Activated naive CD8-positive, alpha-beta T cell treated with anti-CD3 and anti-CD28 coated beads for 36 hours (primary cell): ENCODE results near the gene RMC1. TPM values are rescaled to one million over a fixed set of nuclear protein-coding genes. Genes with fewer than 3 reads are reported as not detected.
"Not testable (repeated sequence)": the region's sequence is repeated elsewhere in the genome, so short reads cannot be mapped to it uniquely, and the experiment has no call there.

ENCODE experiments used
- DNase-seq: peaks from one replicate; pipeline ENCODE4 v3.0.0; 2021
- H3K27ac Mint-ChIP-seq: one replicate; pipeline ENCODE4 v1.8.0; 2022; ENCODE audit warnings: mild to moderate bottlenecking, moderate library complexity, mixed read lengths
- H3K27me3 Mint-ChIP-seq: one replicate; pipeline ENCODE4 v1.8.0; 2022; ENCODE audit warnings: mild to moderate bottlenecking, mixed read lengths
- H3K36me3 Mint-ChIP-seq: one replicate; pipeline ENCODE4 v1.8.0; 2021; ENCODE audit warnings: mild to moderate bottlenecking, mixed read lengths
- H3K4me1 Mint-ChIP-seq: one replicate; pipeline ENCODE4 v1.8.0; 2021; ENCODE audit warnings: mixed read lengths
- H3K4me3 Mint-ChIP-seq: one replicate; pipeline ENCODE4 v1.8.0; 2022; ENCODE audit warnings: mild to moderate bottlenecking, moderate library complexity, mixed read lengths
- H3K9me3 Mint-ChIP-seq: one replicate; pipeline ENCODE4 v1.8.0; 2022; ENCODE audit warnings: mixed read lengths
- total RNA-seq, 2 experiments: library from RNA; stranded (reverse); gene quantifications; one replicate each; pipeline ENCODE4 v1.2.3, GENCODE V29; 2021

Gene RMC1
- total RNA-seq, 2 experiments from 2014 or later: 29.7 to 30.8 TPM

GRCh38 chr18:23487738-23488570 is 15.4 kb upstream of the RMC1 start:
- Mint-ChIP-seq H3K4me3 (peak overlapping the region; percentile 57), H3K27me3 (no peaks in the 10 kb centered on the region), H3K36me3 (peaks cover 3% of the 10 kb centered on the region), H3K27ac (peak overlapping the region; percentile 78), H3K9me3 (no peaks in the 10 kb centered on the region), H3K4me1 (peaks cover 21% of the 10 kb centered on the region)
- peak; percentile 42 for DNase-seq

GRCh38 chr18:23489586-23489985 is 13.7 kb upstream of the RMC1 start:
- H3K9me3 Mint-ChIP-seq, H3K27ac Mint-ChIP-seq, H3K36me3 Mint-ChIP-seq, DNase-seq, H3K27me3 Mint-ChIP-seq, H3K4me3 Mint-ChIP-seq: not testable (repeated sequence)
- H3K4me1 Mint-ChIP-seq: peaks cover 19% of the 10 kb centered on the region

- Mint-ChIP-seq H3K9me3 (no peaks in the 10 kb centered on the region), H3K4me1 (peaks cover 1% of the 10 kb centered on the region), H3K27ac (no peak overlapping the region), H3K4me3 (no peak overlapping the region), H3K36me3 (no peaks in the 10 kb centered on the region), H3K27me3 (no peaks in the 10 kb centered on the region)
- no peak for DNase-seq
Measured at GRCh38 chr18:23493654-23494053, 9.7 kb upstream of the RMC1 start.

- Mint-ChIP-seq H3K27ac (no peak overlapping the region), H3K9me3 (no peaks in the 10 kb centered on the region), H3K4me3 (no peak overlapping the region), H3K4me1 (peaks cover 7% of the 10 kb centered on the region), H3K27me3 (no peaks in the 10 kb centered on the region), H3K36me3 (no peaks in the 10 kb centered on the region)
- no peak for DNase-seq
Measured at GRCh38 chr18:23494992-23495391, 8.3 kb upstream of the RMC1 start.

GRCh38 chr18:23495723-23496440 is 7.4 kb upstream of the RMC1 start:
- Mint-ChIP-seq H3K4me3 (no peak overlapping the region), H3K27me3 (no peaks in the 10 kb centered on the region), H3K9me3 (no peaks in the 10 kb centered on the region), H3K27ac (no peak overlapping the region), H3K4me1 (peaks cover 7% of the 10 kb centered on the region), H3K36me3 (no peaks in the 10 kb centered on the region)
- no peak for DNase-seq

- Mint-ChIP-seq H3K27me3 (no peaks in the 10 kb centered on the region), H3K4me3 (no peak overlapping the region), H3K36me3 (no peaks in the 10 kb centered on the region), H3K4me1 (peaks cover 16% of the 10 kb centered on the region), H3K9me3 (no peaks in the 10 kb centered on the region), H3K27ac (no peak overlapping the region)
- DNase-seq: no peak
Measured at GRCh38 chr18:23498117-23498516, 5.2 kb upstream of the RMC1 start.

- Mint-ChIP-seq H3K27me3 (no peaks in the 10 kb centered on the region), H3K4me3 (no peak overlapping the region), H3K27ac (no peak overlapping the region), H3K4me1 (peaks cover 17% of the 10 kb centered on the region), H3K9me3 (no peaks in the 10 kb centered on the region), H3K36me3 (no peaks in the 10 kb centered on the region)
- peak; percentile 68 for DNase-seq
Measured at GRCh38 chr18:23498877-23499276, 4.4 kb upstream of the RMC1 start.

- no peak for DNase-seq
- H3K27me3 Mint-ChIP-seq: no peaks in the 10 kb centered on the region
- H3K36me3 Mint-ChIP-seq: no peaks in the 10 kb centered on the region
- peaks cover 21% of the 10 kb centered on the region for H3K4me1 Mint-ChIP-seq
- no peak overlapping the region for H3K4me3 Mint-ChIP-seq
- no peaks in the 10 kb centered on the region for H3K9me3 Mint-ChIP-seq
- H3K27ac Mint-ChIP-seq: peak overlapping the region; percentile 7
Measured at GRCh38 chr18:23499291-23499781, 4.0 kb upstream of the RMC1 start.

- Mint-ChIP-seq H3K4me1 (peaks cover 35% of the 10 kb centered on the region), H3K4me3 (no peak overlapping the region), H3K27me3 (no peaks in the 10 kb centered on the region), H3K9me3 (no peaks in the 10 kb centered on the region), H3K36me3 (peaks cover 10% of the 10 kb centered on the region), H3K27ac (peak overlapping the region; percentile 25)
- DNase-seq: no peak
Measured at GRCh38 chr18:23501626-23502025, 1.7 kb upstream of the RMC1 start.

GRCh38 chr18:23502516-23503037 is 734 bp upstream of the RMC1 start:
- no peaks in the 10 kb centered on the region for H3K9me3 Mint-ChIP-seq
- no peaks in the 10 kb centered on the region for H3K27me3 Mint-ChIP-seq
- DNase-seq: no peak
- H3K27ac Mint-ChIP-seq: peak overlapping the region; percentile 94
- peak overlapping the region; percentile 89 for H3K4me3 Mint-ChIP-seq
- peaks cover 15% of the 10 kb centered on the region for H3K36me3 Mint-ChIP-seq
- peaks cover 40% of the 10 kb centered on the region for H3K4me1 Mint-ChIP-seq

GRCh38 chr18:23503963-23504344 is 643 bp downstream of the RMC1 start:
- H3K36me3 Mint-ChIP-seq: peaks cover 19% of the 10 kb centered on the region
- DNase-seq: no peak
- H3K27me3 Mint-ChIP-seq: no peaks in the 10 kb centered on the region
- H3K4me3 Mint-ChIP-seq: peak overlapping the region; percentile 94
- peak overlapping the region; percentile 80 for H3K27ac Mint-ChIP-seq
- H3K9me3 Mint-ChIP-seq: no peaks in the 10 kb centered on the region
- peaks cover 42% of the 10 kb centered on the region for H3K4me1 Mint-ChIP-seq

- DNase-seq: no peak
- Mint-ChIP-seq H3K36me3 (peaks cover 19% of the 10 kb centered on the region), H3K4me1 (peaks cover 39% of the 10 kb centered on the region), H3K27me3 (no peaks in the 10 kb centered on the region), H3K9me3 (no peaks in the 10 kb centered on the region), H3K27ac (peak overlapping the region; percentile 80), H3K4me3 (peak overlapping the region; percentile 94)
Measured at GRCh38 chr18:23504720-23505119, 1.4 kb downstream of the RMC1 start.

- no peaks in the 10 kb centered on the region for H3K9me3 Mint-ChIP-seq
- no peak for DNase-seq
- no peak overlapping the region for H3K27ac Mint-ChIP-seq
- H3K4me3 Mint-ChIP-seq: no peak overlapping the region
- H3K36me3 Mint-ChIP-seq: peaks cover 31% of the 10 kb centered on the region
- no peaks in the 10 kb centered on the region for H3K27me3 Mint-ChIP-seq
- H3K4me1 Mint-ChIP-seq: peaks cover 39% of the 10 kb centered on the region
Measured at GRCh38 chr18:23506393-23506792, 3.1 kb downstream of the RMC1 start.

- DNase-seq, H3K27ac Mint-ChIP-seq, H3K9me3 Mint-ChIP-seq, H3K4me3 Mint-ChIP-seq, H3K27me3 Mint-ChIP-seq: not testable (repeated sequence)
- peaks cover 23% of the 10 kb centered on the region for H3K4me1 Mint-ChIP-seq
- H3K36me3 Mint-ChIP-seq: peaks cover 34% of the 10 kb centered on the region
Measured at GRCh38 chr18:23510923-23511322, 7.6 kb downstream of the RMC1 start.

- Mint-ChIP-seq H3K4me1 (peaks cover 22% of the 10 kb centered on the region), H3K36me3 (peaks cover 28% of the 10 kb centered on the region)
- DNase-seq, H3K27me3 Mint-ChIP-seq, H3K27ac Mint-ChIP-seq, H3K9me3 Mint-ChIP-seq, H3K4me3 Mint-ChIP-seq: not testable (repeated sequence)
Measured at GRCh38 chr18:23512216-23512615, 8.9 kb downstream of the RMC1 start.
